HG03457 (cell line): Measurements from ENCODE around the gene DRG2.

Source experiments
- ATAC-seq: cut with Tn5 transposase; IDR thresholded peaks from one replicate; pipeline ENCODE4 v1.9.1; 2021; ENCODE audit warnings: moderate number of reproducible peaks; ENCODE audit not compliant: unreplicated experiment

Gene DRG2

GRCh38 chr17:18115517-18115916 lies 27.8 kb downstream of the DRG2 start:
- no peak for ATAC-seq

GRCh38 chr17:18116078-18116477 lies 28.3 kb downstream of the DRG2 start:
- no peak for ATAC-seq

- ATAC-seq: no peak
Measured at GRCh38 chr17:18117533-18117932, 29.8 kb downstream of the DRG2 start.

GRCh38 chr17:18117982-18118975 lies 30.5 kb downstream of the DRG2 start:
- no peak for ATAC-seq

- no peak for ATAC-seq
Measured at GRCh38 chr17:18119166-18119745, 31.5 kb downstream of the DRG2 start.

- ATAC-seq: no peak
Measured at GRCh38 chr17:18119938-18120337, 32.2 kb downstream of the DRG2 start.

GRCh38 chr17:18120461-18121017 lies 32.8 kb downstream of the DRG2 start:
- no peak for ATAC-seq

GRCh38 chr17:18121144-18121910 lies 33.6 kb downstream of the DRG2 start:
- ATAC-seq: no peak

- ATAC-seq: no peak
Measured at GRCh38 chr17:18122990-18123753, 35.4 kb downstream of the DRG2 start.

GRCh38 chr17:18124345-18125126 lies 36.8 kb downstream of the DRG2 start:
- no peak for ATAC-seq

- ATAC-seq: no peak
Measured at GRCh38 chr17:18129041-18129502, 41.3 kb downstream of the DRG2 start.

GRCh38 chr17:18132711-18133110 lies 45.0 kb downstream of the DRG2 start:
- no peak for ATAC-seq

- ATAC-seq: no peak
Measured at GRCh38 chr17:18136357-18136756, 48.6 kb downstream of the DRG2 start.

- ATAC-seq: no peak
Measured at GRCh38 chr17:18138065-18138749, 50.5 kb downstream of the DRG2 start.

- no peak for ATAC-seq
Measured at GRCh38 chr17:18139092-18139491, 51.3 kb downstream of the DRG2 start.

GRCh38 chr17:18139498-18139897 lies 51.8 kb downstream of the DRG2 start:
- no peak for ATAC-seq

- no peak for ATAC-seq
Measured at GRCh38 chr17:18139949-18140348, 52.2 kb downstream of the DRG2 start.

GRCh38 chr17:18140648-18141047 lies 52.9 kb downstream of the DRG2 start:
- ATAC-seq: no peak

- no peak for ATAC-seq
Measured at GRCh38 chr17:18141210-18141803, 53.6 kb downstream of the DRG2 start.
